GM23338 (cell line): ENCODE results near the gene LIX1L. TPM values are rescaled to one million over a fixed set of nuclear protein-coding genes. Genes with fewer than 3 reads are reported as not detected.

Experiments
- ATAC-seq: fragments of 200-7000 bp; cut with Tn5 transposase; 3 replicates; pipeline ENCODE4 v1.9.1; 2020
- DNase-seq: peaks from one replicate; pipeline ENCODE4 v3.0.0-alpha.2; 2015; ENCODE audit warnings: low spot score
- H2AFZ ChIP-seq: fragments of 200-600 bp; sonication (generic); 2 replicates; pipeline ENCODE4 v1.8.0; 2016; ENCODE audit warnings: antibody characterized with exemption, mild to moderate bottlenecking, moderate library complexity
- H3F3A ChIP-seq: fragments of 200-600 bp; sonication (generic); replicated peaks from 2 replicates; pipeline ENCODE4 v1.8.0; 2017; ENCODE audit warnings: antibody characterized with exemption, mixed run types, low read depth
- H3K27ac ChIP-seq: fragments of 200-600 bp; sonication (generic); 2 replicates; pipeline ENCODE4 v1.6.1; 2016; ENCODE audit warnings: low read depth
- H3K27me3 ChIP-seq: fragments of 200-600 bp; sonication (generic); 2 replicates; pipeline ENCODE4 v1.8.0; 2016; ENCODE audit warnings: mild to moderate bottlenecking, mixed run types, moderate library complexity; ENCODE audit not compliant: insufficient read depth
- H3K36me3 ChIP-seq: fragments of 200-600 bp; sonication (generic); 2 replicates; pipeline ENCODE4 v1.8.0; 2016; ENCODE audit warnings: mild to moderate bottlenecking; ENCODE audit not compliant: insufficient read depth
- H3K4me1 ChIP-seq: fragments of 200-600 bp; sonication (generic); 2 replicates; pipeline ENCODE4 v1.8.0; 2016; ENCODE audit warnings: mild to moderate bottlenecking, moderate library complexity; ENCODE audit not compliant: insufficient read depth
- H3K4me2 ChIP-seq: fragments of 200-600 bp; sonication (generic); 2 replicates; pipeline ENCODE4 v1.7.1; 2017; ENCODE audit warnings: mixed run types
- H3K4me3 ChIP-seq: fragments of 200-600 bp; sonication (generic); 2 replicates; pipeline ENCODE4 v1.6.1; 2016; ENCODE audit warnings: mixed run types
- H3K79me2 ChIP-seq: fragments of 200-600 bp; sonication (generic); replicated peaks from 2 replicates; pipeline ENCODE4 v1.8.0; 2017; ENCODE audit warnings: mild to moderate bottlenecking; ENCODE audit not compliant: insufficient read depth
- H3K9me2 ChIP-seq: fragments of 200-600 bp; sonication (generic); 2 replicates; pipeline ENCODE4 v1.8.0; 2017; ENCODE audit not compliant: insufficient read depth
- H4K20me1 ChIP-seq: fragments of 200-600 bp; sonication (generic); replicated peaks from 2 replicates; pipeline ENCODE4 v1.8.0; 2017; ENCODE audit warnings: mild to moderate bottlenecking; ENCODE audit not compliant: insufficient read depth
- H3K27ac Mint-ChIP-seq: 2 replicates; pipeline ENCODE4 v1.8.0; 2020; ENCODE audit warnings: inconsistent platforms, mild to moderate bottlenecking, moderate library complexity, mixed read lengths
- H3K27me3 Mint-ChIP-seq: 3 replicates; pipeline ENCODE4 v1.8.0; 2022; ENCODE audit warnings: low read depth, mild to moderate bottlenecking, moderate library complexity, mixed read lengths, inconsistent platforms; ENCODE audit not compliant: insufficient read depth, poor library complexity
- H3K36me3 Mint-ChIP-seq: 3 replicates; pipeline ENCODE4 v1.8.0; 2021; ENCODE audit warnings: low read depth, mild to moderate bottlenecking, inconsistent platforms, moderate library complexity, mixed read lengths
- H3K4me1 Mint-ChIP-seq: 3 replicates; pipeline ENCODE4 v1.8.0; 2020; ENCODE audit warnings: mild to moderate bottlenecking, inconsistent platforms, mixed read lengths
- H3K4me3 Mint-ChIP-seq: 3 replicates; pipeline ENCODE4 v1.8.0; 2021; ENCODE audit warnings: moderate library complexity, mild to moderate bottlenecking, inconsistent platforms, mixed read lengths
- H3K9me3 Mint-ChIP-seq: 3 replicates; pipeline ENCODE4 v1.8.0; 2020; ENCODE audit warnings: moderate library complexity, mild to moderate bottlenecking, inconsistent platforms, mixed read lengths
- CREB1 ChIP-seq: fragments of 250-450 bp; sonication (Bioruptor Pico); IDR thresholded peaks from 2 replicates; pipeline ENCODE4 v1.5.0; 2020; ENCODE audit warnings: low read depth, mild to moderate bottlenecking, moderate library complexity
- CTCF ChIP-seq, 2 experiments: fragments of 200-600 bp in 1 of 2; sonication (generic) in 1 of 2; conservative IDR thresholded peaks; 2 replicates each; pipeline versions ENCODE4 v1.5.1 to v1.6.1; 2016 to 2017; ENCODE audit warnings: antibody characterized with exemption in 2 of 2, low read depth in 2 of 2, mild to moderate bottlenecking in 2 of 2, moderate library complexity in 1 of 2
- ETS1 ChIP-seq: IDR thresholded peaks from 2 replicates; pipeline ENCODE4 v1.6.1; 2016; ENCODE audit warnings: antibody characterized with exemption
- EZH2 ChIP-seq: fragments of 200-600 bp; sonication (generic); IDR thresholded peaks from one replicate; pipeline ENCODE4 v1.8.0; 2017; ENCODE audit warnings: antibody characterized with exemption, mild to moderate bottlenecking, low read depth; ENCODE audit not compliant: unreplicated experiment
- EZH2phosphoT487 ChIP-seq: fragments of 200-600 bp; sonication (generic); IDR thresholded peaks from one replicate; pipeline ENCODE4 v1.8.1; 2018; ENCODE audit warnings: antibody characterized with exemption; ENCODE audit not compliant: unreplicated experiment
- JUNB ChIP-seq: IDR thresholded peaks from one replicate; pipeline ENCODE4 v1.6.1; 2016; ENCODE audit warnings: antibody characterized with exemption; ENCODE audit not compliant: unreplicated experiment
- NANOG ChIP-seq: IDR thresholded peaks from 2 replicates; pipeline ENCODE4 v1.6.1; 2016; ENCODE audit warnings: antibody characterized with exemption, borderline replicate concordance
- POLR2AphosphoS5 ChIP-seq: IDR thresholded peaks from 2 replicates; pipeline ENCODE4 v1.6.1; 2016; ENCODE audit warnings: antibody characterized with exemption, low read depth
- REST ChIP-seq: IDR thresholded peaks from one replicate; pipeline ENCODE4 v1.6.1; 2018; ENCODE audit warnings: antibody characterized with exemption; ENCODE audit not compliant: unreplicated experiment
- STAT1 ChIP-seq: IDR thresholded peaks from one replicate; pipeline ENCODE4 v1.6.1; 2016; ENCODE audit warnings: antibody characterized with exemption; ENCODE audit not compliant: unreplicated experiment
- ZNF114 ChIP-seq: fragments of 250-450 bp; sonication (Bioruptor Pico); IDR thresholded peaks from 2 replicates; pipeline ENCODE4 v1.5.0; 2020; ENCODE audit warnings: mild to moderate bottlenecking, moderate library complexity
- ZNF331 ChIP-seq: fragments of 250-450 bp; sonication (Bioruptor Pico); IDR thresholded peaks from 2 replicates; pipeline ENCODE4 v1.5.0; 2020; ENCODE audit warnings: low read depth, mild to moderate bottlenecking, moderate library complexity
- polyA plus RNA-seq: library from polyadenylated mRNA; unstranded; fragments of >200 nt; fragmentation: Nextera tagmentation; extraction: Ambion mirVana; gene quantifications from 2 replicates; pipeline ENCODE4 v1.2.1, GENCODE V29; 2016
- total RNA-seq: library from RNA; depleted of rRNA; stranded (reverse); fragments of >200 nt; shearing (Covaris generic); gene quantifications from 2 replicates; pipeline ENCODE4 v1.2.3, GENCODE V29; 2014

LIX1L gene
- total and polyA plus RNA-seq, 2 experiments from 2014 or later = 0.76 to 2.6 TPM

GRCh38 chr1:145961425-145962156 is 3.8 kb upstream of the LIX1L start:
- peak overlapping the region; percentile 93 for H2AFZ ChIP-seq
- H3K27ac ChIP-seq = no peak overlapping the region

GRCh38 chr1:145961109-145961424 is 3.2 kb upstream of the LIX1L start:
- peaks cover 33% of the 10 kb centered on the region for H3K4me1 ChIP-seq
- DNase-seq (peak; percentile 30), ATAC-seq (no peak)
- Mint-ChIP-seq H3K4me1 (peaks cover 33% of the 10 kb centered on the region), H3K36me3 (no peaks in the 10 kb centered on the region; the same call in 2 of the 3 replicates), H3K27ac (no peak overlapping the region), H3K27me3 (peaks cover 72% of the 10 kb centered on the region), H3K4me3 (peak overlapping the region; percentile 95), H3K9me3 (peaks cover 2% of the 10 kb centered on the region; the same call in 2 of the 3 replicates)
- H3K4me3 ChIP-seq = peak overlapping the region; percentile 90
- H3K27me3 ChIP-seq = peaks cover 74% of the 10 kb centered on the region
- H3K79me2 ChIP-seq = no peaks in the 10 kb centered on the region
- no peaks in the 10 kb centered on the region for H4K20me1 ChIP-seq
- H3K27ac ChIP-seq = no peak overlapping the region
- H2AFZ ChIP-seq = peak overlapping the region; percentile 93
- H3K36me3 ChIP-seq = no peaks in the 10 kb centered on the region
- H3F3A ChIP-seq = peaks cover 4% of the 10 kb centered on the region; the same call in 1 of the 2 replicates
- H3K9me2 ChIP-seq = no peaks in the 10 kb centered on the region
- peak overlapping the region; percentile 93 for H3K4me2 ChIP-seq
- TF ChIP-seq EZH2phosphoT487 = no peak
- TF ChIP-seq ZNF331 = no peak
- no peak for TF ChIP-seq ETS1
- TF ChIP-seq STAT1 = no peak
- no peak for TF ChIP-seq JUNB
- no peak for TF ChIP-seq REST
- no peak for TF ChIP-seq ZNF114 (CRISPR knock-in tag)
- TF ChIP-seq CTCF (conservative IDR thresholded peaks at IDR 0.05; ENCODE audit: low read depth in 2 of 2) = no peak
- no peak for TF ChIP-seq NANOG
- no peak for TF ChIP-seq EZH2
- TF ChIP-seq POLR2AphosphoS5 = no peak
- no peak for TF ChIP-seq CREB1 (CRISPR knock-in tag)

More at GRCh38 chr1:145961425-145962156, 3.8 kb upstream of the LIX1L start:
- Histone ChIP-seq H3K4me1 (peaks cover 33% of the 10 kb centered on the region), H3K79me2 (no peaks in the 10 kb centered on the region), H3K4me2 (peak overlapping the region; percentile 93), H3F3A (peaks cover 4% of the 10 kb centered on the region; the same call in 1 of the 2 replicates), H3K36me3 (no peaks in the 10 kb centered on the region), H3K9me2 (no peaks in the 10 kb centered on the region), H4K20me1 (no peaks in the 10 kb centered on the region), H3K4me3 (peak overlapping the region; percentile 90), H3K27me3 (peaks cover 68% of the 10 kb centered on the region)
- H3K9me3 Mint-ChIP-seq = peaks cover 2% of the 10 kb centered on the region; the same call in 2 of the 3 replicates
- TF ChIP-seq CREB1 (CRISPR knock-in tag) (no peak), EZH2phosphoT487 (peak; percentile 55), EZH2 (peak; percentile 76), POLR2AphosphoS5 (no peak)
- DNase-seq = peak; percentile 54
- H3K27me3 Mint-ChIP-seq = peaks cover 71% of the 10 kb centered on the region
- peak overlapping the region; percentile 95 for H3K4me3 Mint-ChIP-seq
- H3K27ac Mint-ChIP-seq = no peak overlapping the region
- H3K4me1 Mint-ChIP-seq = peaks cover 33% of the 10 kb centered on the region
- ATAC-seq = peak; percentile 6
- no peaks in the 10 kb centered on the region; the same call in 2 of the 3 replicates for H3K36me3 Mint-ChIP-seq
